PC-9 (cell line): ENCODE measurements around the gene SERPINB4. TPM values are rescaled to one million over a fixed set of nuclear protein-coding genes. Genes with fewer than 3 reads are reported as not detected.
A peak's percentile ranks its signal among the peaks of the same experiment; 100 is the strongest.
"Not testable (repeated sequence)": the region's sequence is repeated elsewhere in the genome, so short reads cannot be mapped to it uniquely, and the experiment has no call there.

ENCODE experiments used
- Bru-seq: library from RNA; stranded (reverse); fragments of 400-500 nt; gene quantifications from one replicate; lab custom pipeline; 2021; lab: Mats Ljungman, UMichigan
- BruChase-seq, 2 experiments: library from RNA; stranded (reverse); fragments of 400-500 nt; gene quantifications; one replicate each; lab custom pipeline; 2021; lab: Mats Ljungman, UMichigan
- BruUV-seq: library from RNA; stranded (reverse); fragments of 400-500 nt; replicated peaks from 2 replicates; lab custom pipeline; 2021; lab: Mats Ljungman, UMichigan
- CTCF ChIA-PET: fragments of 300-600 bp; sonication (Branson Sonifier 250); formaldehyde crosslinking; loops from one replicate; lab custom pipeline; 2022; ENCODE audit warnings: antibody characterized with exemption; lab: Charles Lee
- POLR2A ChIA-PET: fragments of 300-600 bp; sonication (Branson Sonifier 250); formaldehyde crosslinking; loops from one replicate; lab custom pipeline; 2022; ENCODE audit warnings: antibody characterized with exemption; ENCODE audit not compliant: unreplicated experiment; lab: Charles Lee
- DNase-seq, 2 experiments: peaks; one replicate each; pipeline versions ENCODE4 v3.0.0 to v3.0.0-alpha.2; 2015 to 2022; ENCODE audit warnings: mixed read lengths in 1 of 2
- H2AFZ ChIP-seq: fragments of 200-600 bp; sonication (generic); 2 replicates; pipeline ENCODE4 v1.8.1; 2017; ENCODE audit warnings: antibody characterized with exemption
- H3F3A ChIP-seq: fragments of 200-600 bp; sonication (generic); 2 replicates; pipeline ENCODE4 v1.8.1; 2017; ENCODE audit warnings: antibody characterized with exemption, mild to moderate bottlenecking, low read depth; ENCODE audit not compliant: insufficient read depth
- H3K27ac ChIP-seq: fragments of 200-600 bp; sonication (generic); 2 replicates; pipeline ENCODE4 v1.6.1; 2016; ENCODE audit warnings: mixed run types
- H3K27me3 ChIP-seq: fragments of 200-600 bp; sonication (generic); 2 replicates; pipeline ENCODE4 v1.6.1; 2016; ENCODE audit warnings: low read depth, mixed run types; ENCODE audit not compliant: insufficient read depth
- H3K36me3 ChIP-seq: fragments of 200-600 bp; sonication (generic); 2 replicates; pipeline ENCODE4 v1.6.1; 2016; ENCODE audit warnings: low read depth, mixed run types
- H3K4me1 ChIP-seq: fragments of 200-600 bp; sonication (generic); replicated peaks from 2 replicates; pipeline ENCODE4 v1.6.1; 2016; ENCODE audit warnings: mixed run types; ENCODE audit not compliant: insufficient read depth
- H3K4me2 ChIP-seq: fragments of 200-600 bp; sonication (generic); 2 replicates; pipeline ENCODE4 v1.6.1; 2017; ENCODE audit warnings: mixed run types
- H3K4me3 ChIP-seq: fragments of 200-600 bp; sonication (generic); 2 replicates; pipeline ENCODE4 v1.6.1; 2016; ENCODE audit warnings: mixed run types
- H3K79me2 ChIP-seq: fragments of 200-600 bp; sonication (generic); 2 replicates; pipeline ENCODE4 v1.6.1; 2017; ENCODE audit warnings: low read depth, mixed run types
- H3K9me2 ChIP-seq: fragments of 200-600 bp; sonication (generic); 2 replicates; pipeline ENCODE4 v1.8.1; 2017; ENCODE audit warnings: mild to moderate bottlenecking; ENCODE audit not compliant: insufficient read depth
- H3K9me3 ChIP-seq: fragments of 200-600 bp; sonication (generic); 2 replicates; pipeline ENCODE4 v1.8.1; 2016; ENCODE audit warnings: low read depth; ENCODE audit not compliant: insufficient read depth
- H4K20me1 ChIP-seq: fragments of 200-600 bp; sonication (generic); 2 replicates; pipeline ENCODE4 v1.8.1; 2017; ENCODE audit not compliant: insufficient read depth
- CTCF ChIP-seq: fragments of 200-600 bp; sonication (generic); conservative IDR thresholded peaks from 2 replicates; pipeline ENCODE4 v1.6.1; 2017; ENCODE audit warnings: mixed run types, antibody characterized with exemption, mild to moderate bottlenecking, moderate library complexity
- EZH2 ChIP-seq: fragments of 200-600 bp; sonication (generic); IDR thresholded peaks from 2 replicates; pipeline ENCODE4 v1.8.0; 2017; ENCODE audit warnings: antibody characterized with exemption, low read depth
- intact Hi-C: fragments of 100-400 bp; cut with micrococcal nuclease; formaldehyde crosslinking; loops from one replicate; pipeline ENCODE4 v1.10.0; 2022; ENCODE audit not compliant: unreplicated experiment
- long read RNA-seq: library from polyadenylated mRNA; stranded (forward); transcript quantifications from one replicate; pipeline ENCODE4 v2.0.0, GENCODE V29; 2022
- total RNA-seq: library from RNA; stranded (reverse); gene quantifications from 2 replicates; pipeline ENCODE4 v1.2.3, GENCODE V29; 2021

SERPINB4 gene
- total RNA-seq: not detected in 2 replicates
- not detected for Bru-seq, nascent RNA
- BruChase-seq, experiment 1, labeled RNA remaining after a 2-hour chase: not detected
- BruChase-seq, experiment 2, labeled RNA remaining after a 6-hour chase: percentile 16 among the genes with signal in this experiment
- long read RNA-seq: 0 reads

- DNase-seq, BruUV-seq, CTCF ChIA-PET, H2AFZ ChIP-seq, H3K36me3 ChIP-seq, H3K27ac ChIP-seq, H3K4me2 ChIP-seq, H3F3A ChIP-seq, H3K9me3 ChIP-seq, intact Hi-C loops, H3K4me3 ChIP-seq, H4K20me1 ChIP-seq, POLR2A ChIA-PET, H3K79me2 ChIP-seq, H3K9me2 ChIP-seq, H3K27me3 ChIP-seq: not testable (repeated sequence)
- H3K4me1 ChIP-seq: peaks cover 19% of the 10 kb centered on the region
Observed at GRCh38 chr18:63644142-63644541, at the start of gene SERPINB4. SERPINB4 (minus strand) TSS chr18:63644256; CDS start chr18:63643577, 679 bp downstream.

GRCh38 chr18:63689064-63689463 lies 45.0 kb upstream of the SERPINB4 start:
- 0 out of 2 replicates have a peak overlapping the region, but pooled peaks have one; percentile 17 for H3K27ac ChIP-seq

GRCh38 chr18:63686871-63687270 lies 42.8 kb upstream of the SERPINB4 start:
- ChIA-PET CTCF (no interaction called here), POLR2A (no interaction called here)
- no peak overlapping the region for H3K4me2 ChIP-seq
- H4K20me1 ChIP-seq: no peaks in the 10 kb centered on the region
- no peaks in the 10 kb centered on the region for H3K27me3 ChIP-seq
- no peaks in the 10 kb centered on the region for H3K79me2 ChIP-seq
- no TSS peak for BruUV-seq
- DNase-seq: no peak
- H3K9me2 ChIP-seq: no peaks in the 10 kb centered on the region
- intact Hi-C loops: no loop called here
- no peak overlapping the region for H2AFZ ChIP-seq
- H3K27ac ChIP-seq: no peak overlapping the region
- no peak overlapping the region for H3K4me3 ChIP-seq
- H3F3A ChIP-seq: peaks cover 11% of the 10 kb centered on the region
- peaks cover 37% of the 10 kb centered on the region for H3K4me1 ChIP-seq
- H3K9me3 ChIP-seq: no peaks in the 10 kb centered on the region; the same call in 1 of the 2 replicates
- TF ChIP-seq EZH2: no peak
- TF ChIP-seq CTCF: no peak
- H3K36me3 ChIP-seq: no peaks in the 10 kb centered on the region

More at GRCh38 chr18:63689064-63689463, 45.0 kb upstream of the SERPINB4 start:
- intact Hi-C loops: no loop called here
- ChIA-PET POLR2A (interaction anchor here (0.7 kb wide), 1 partner anchor 11 kb away, joined by 6 read pairs; no protein-coding TSS in a partner anchor), CTCF (no interaction called here)
- Histone ChIP-seq H3K9me2 (no peaks in the 10 kb centered on the region), H3F3A (no peaks in the 10 kb centered on the region), H3K27me3 (no peaks in the 10 kb centered on the region), H3K4me2 (peak overlapping the region; percentile 34; the same call in 1 of the 2 replicates), H3K9me3 (no peaks in the 10 kb centered on the region; the same call in 1 of the 2 replicates), H3K36me3 (no peaks in the 10 kb centered on the region), H3K79me2 (no peaks in the 10 kb centered on the region), H3K4me3 (no peak overlapping the region), H3K4me1 (peaks cover 17% of the 10 kb centered on the region), H2AFZ (peak overlapping the region; percentile 45; the same call in 1 of the 2 replicates), H4K20me1 (no peaks in the 10 kb centered on the region)
- no TSS peak for BruUV-seq
- TF ChIP-seq EZH2: no peak
- TF ChIP-seq CTCF: no peak
- DNase-seq: peak in 1 of 2 experiments; percentile 57
